ENCODE results near the gene TTC27.
A peak's percentile ranks its signal among the peaks of the same experiment; 100 is the strongest.

The TTC27 gene

GRCh38 chr2:32755666-32756065, 127.8 kb downstream of the TTC27 start:
- DNase-seq (ENCODE audit: low read depth), result no peak

DNA sequence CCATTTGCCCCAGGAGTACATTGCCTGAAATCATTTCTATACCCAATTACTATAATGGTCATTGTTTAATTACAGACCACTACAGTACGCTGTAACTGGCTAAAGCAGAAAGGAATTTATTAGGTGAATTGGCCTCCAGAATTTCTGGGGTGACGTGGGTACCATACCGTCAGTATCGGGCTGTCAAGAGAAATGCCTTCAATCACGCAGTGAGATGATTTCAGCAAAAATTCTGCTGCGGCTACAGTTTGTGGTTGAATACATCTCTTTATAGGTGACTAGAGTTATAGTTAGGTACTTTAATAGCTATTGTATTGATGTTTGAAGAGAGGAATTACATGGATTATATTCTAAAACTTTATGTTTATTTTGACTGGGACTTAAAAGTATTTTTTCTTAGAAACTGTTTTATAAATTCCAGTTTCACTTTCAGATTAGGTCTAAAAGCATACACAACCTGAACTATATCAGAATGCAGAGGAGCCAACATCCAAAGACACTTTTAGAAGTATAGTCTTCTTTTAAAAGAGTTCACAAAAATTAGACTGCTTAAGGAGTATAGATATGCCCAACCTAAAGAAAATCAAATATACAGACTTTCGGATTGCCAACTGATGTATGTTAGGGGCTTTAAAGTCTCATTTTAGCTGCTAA, 128.4 kb downstream of the TTC27 start:
- no peak for DNase-seq (ENCODE audit: low read depth)

DNA sequence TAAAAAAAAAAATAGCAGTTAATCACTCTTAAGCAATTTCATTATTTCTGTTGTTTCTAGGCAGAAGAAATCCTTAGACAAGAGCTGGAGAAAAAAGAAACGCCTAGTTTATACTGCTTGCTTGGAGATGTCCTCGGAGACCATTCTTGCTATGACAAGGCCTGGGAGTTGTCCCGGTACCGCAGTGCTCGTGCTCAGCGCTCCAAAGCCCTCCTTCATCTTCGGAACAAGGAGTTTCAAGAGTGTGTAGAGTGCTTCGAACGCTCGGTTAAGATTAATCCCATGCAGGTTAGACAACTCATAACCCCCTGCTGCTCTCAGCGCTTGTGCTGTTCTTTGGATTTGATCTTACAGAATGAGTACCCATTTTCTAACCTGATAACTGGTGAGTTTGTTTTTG, 130.4 kb downstream of the TTC27 start:
- no peak for DNase-seq (ENCODE audit: low read depth)

DNA sequence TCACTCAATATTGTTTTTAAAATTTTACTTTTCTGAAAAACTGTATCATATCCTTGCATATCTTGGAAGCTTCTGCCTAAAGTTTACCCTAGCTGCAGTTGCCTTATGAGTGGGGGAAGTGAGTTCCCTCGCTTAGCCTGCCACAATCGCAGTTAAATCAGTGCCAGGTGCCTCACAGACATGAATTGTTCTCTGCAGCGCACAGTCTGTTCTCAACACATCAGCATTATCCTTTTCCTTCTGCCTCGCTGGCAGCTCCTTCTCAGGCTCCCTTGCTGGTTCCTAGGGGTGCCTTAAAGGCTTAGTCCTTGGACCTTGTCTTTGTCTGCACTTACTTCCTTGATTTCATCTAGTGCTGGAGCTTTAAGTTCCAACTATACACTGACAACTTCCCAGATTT, 132.8 kb downstream of the TTC27 start:
- no peak for DNase-seq (ENCODE audit: low read depth)

- DNase-seq (ENCODE audit: low read depth), result no peak
Measured at GRCh38 chr2:32768387-32769174, 140.7 kb downstream of the TTC27 start.

- no peak for DNase-seq (ENCODE audit: low read depth)
Measured at GRCh38 chr2:32770360-32770759, 142.5 kb downstream of the TTC27 start.

DNA sequence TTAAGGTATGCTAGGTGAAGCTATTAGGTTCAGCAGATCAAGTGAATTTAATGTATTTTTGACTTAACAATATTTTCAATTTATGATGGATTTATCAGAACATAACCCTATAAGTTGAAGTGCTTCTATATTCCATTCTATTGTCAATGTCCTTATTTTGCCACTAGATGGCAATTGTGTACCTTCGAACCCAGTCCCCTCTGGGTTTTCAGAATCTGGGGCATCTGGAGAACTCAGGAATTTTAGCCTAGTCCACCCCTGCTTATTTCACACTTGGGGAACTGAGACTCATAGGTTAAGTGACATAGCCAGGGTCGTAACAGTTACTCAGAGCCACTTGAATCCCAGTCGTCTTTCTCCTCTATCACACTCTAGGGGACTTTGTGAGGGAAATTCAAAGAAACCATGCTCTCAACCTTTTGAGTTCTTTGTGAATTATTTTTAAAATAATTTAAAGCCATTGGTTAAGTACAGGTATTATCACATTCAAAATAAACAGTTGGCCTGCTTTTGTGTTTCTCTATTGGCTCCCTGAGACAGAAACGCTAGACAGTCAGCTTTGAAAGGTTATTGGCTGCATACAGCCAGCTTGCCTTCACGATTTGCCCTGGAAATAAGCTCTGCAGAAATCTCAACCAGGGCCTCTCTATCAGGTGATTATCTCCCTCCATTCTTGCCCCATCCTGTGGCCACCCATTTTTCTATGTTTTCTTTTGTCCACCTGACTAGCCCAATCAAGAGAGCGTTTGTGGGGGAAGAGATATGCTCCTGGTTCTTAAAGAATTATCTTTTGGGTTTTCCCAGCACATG, 145.0 kb downstream of the TTC27 start:
- DNase-seq (ENCODE audit: low read depth), result peak; percentile 14

GRCh38 chr2:32773448-32773808, 145.6 kb downstream of the TTC27 start:
- DNase-seq (ENCODE audit: low read depth), result no peak

GRCh38 chr2:32775954-32776353, 148.1 kb downstream of the TTC27 start:
- DNase-seq (ENCODE audit: low read depth), result no peak

GRCh38 chr2:32777714-32778113, 149.9 kb downstream of the TTC27 start:
- DNase-seq (ENCODE audit: low read depth), result no peak

DNA sequence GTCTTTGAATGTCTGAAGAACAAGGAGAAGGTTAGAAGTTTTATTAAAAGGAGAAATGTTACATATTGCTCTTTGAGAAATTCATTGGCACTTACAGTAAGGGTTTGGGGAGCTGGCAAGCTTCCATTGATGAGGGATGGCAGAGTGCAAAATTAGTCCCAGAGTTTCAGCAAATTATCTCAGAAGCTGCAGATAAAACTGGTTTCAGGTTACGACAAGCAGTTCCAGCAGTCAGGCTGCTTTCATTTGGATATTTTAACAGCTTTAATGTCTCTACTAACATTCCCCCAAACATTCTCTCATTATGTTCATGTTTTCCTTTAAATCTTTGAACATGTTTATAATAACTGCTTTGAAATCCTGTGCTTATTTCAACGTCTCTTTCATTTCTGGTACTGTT, 153.1 kb downstream of the TTC27 start:
- DNase-seq (ENCODE audit: low read depth), result no peak

- no peak for DNase-seq (ENCODE audit: low read depth)
Measured at GRCh38 chr2:32783469-32783868, 155.6 kb downstream of the TTC27 start.

GRCh38 chr2:32783933-32784332, 156.1 kb downstream of the TTC27 start:
- DNase-seq (ENCODE audit: low read depth), result no peak

GRCh38 chr2:32787207-32787606, 159.4 kb downstream of the TTC27 start:
- DNase-seq (ENCODE audit: low read depth), result no peak

DNA sequence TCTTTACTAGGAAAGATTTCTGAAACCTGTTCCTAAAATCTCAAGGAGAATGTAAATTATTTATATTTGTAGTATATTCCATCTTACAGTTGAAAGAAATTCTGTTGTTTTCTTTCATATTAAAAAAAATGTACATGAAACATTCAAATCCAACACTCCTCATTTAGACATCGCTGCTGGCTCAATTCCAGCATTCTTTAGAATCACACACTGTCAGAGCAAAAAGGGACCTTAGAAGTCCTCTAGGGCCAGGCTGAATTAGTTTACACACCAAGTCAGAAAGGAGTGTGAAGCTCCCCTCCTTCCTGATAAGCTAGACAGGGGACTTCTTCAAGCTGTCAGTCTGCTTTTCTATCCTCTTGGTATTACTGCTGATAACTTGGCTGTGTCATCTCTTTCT, 160.3 kb downstream of the TTC27 start:
- no peak for DNase-seq (ENCODE audit: low read depth)

- no peak for DNase-seq (ENCODE audit: low read depth)
Measured at GRCh38 chr2:32792416-32792815, 164.6 kb downstream of the TTC27 start.

- DNase-seq (ENCODE audit: low read depth), result no peak
Measured at GRCh38 chr2:32798829-32799228, 171.0 kb downstream of the TTC27 start.

DNA sequence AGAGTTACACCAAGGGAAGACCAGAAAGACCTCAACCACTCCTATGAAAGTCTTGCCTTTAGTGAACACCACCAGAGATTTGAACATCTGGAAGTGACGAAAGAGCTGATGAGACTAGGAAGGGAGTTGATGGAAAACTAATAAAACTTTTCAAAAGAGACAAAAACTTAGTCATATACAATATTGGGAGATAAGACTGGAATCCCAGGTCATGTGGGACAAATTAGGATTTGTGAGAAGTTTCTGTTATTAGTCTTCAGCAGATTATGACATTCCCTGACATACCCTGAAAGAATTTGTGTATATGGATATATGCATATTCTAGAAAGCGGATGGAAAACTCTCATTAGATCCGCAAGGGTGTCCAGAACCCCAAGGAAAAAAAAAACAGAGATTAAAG, 173.9 kb downstream of the TTC27 start:
- no peak for DNase-seq (ENCODE audit: low read depth)

DNA sequence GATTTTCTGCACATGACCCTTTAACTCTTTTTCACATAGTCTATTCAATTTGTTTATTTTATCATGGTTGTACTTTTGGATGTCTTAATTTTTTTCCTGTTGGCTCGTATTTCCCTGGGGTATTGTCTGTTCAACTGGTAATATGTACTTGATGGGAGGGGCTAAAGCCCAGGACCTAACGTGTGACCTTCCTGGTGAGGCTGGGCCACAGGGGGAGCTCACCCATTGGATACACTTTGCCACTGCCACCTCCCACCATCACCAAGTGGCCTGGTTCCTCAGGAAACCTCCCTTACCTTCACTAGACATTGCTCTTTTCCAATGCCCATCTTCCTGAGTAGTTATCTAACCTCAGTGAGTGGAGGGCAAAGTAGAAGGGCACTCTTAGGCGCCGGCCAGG, 175.0 kb downstream of the TTC27 start:
- no peak for DNase-seq (ENCODE audit: low read depth)

DNA sequence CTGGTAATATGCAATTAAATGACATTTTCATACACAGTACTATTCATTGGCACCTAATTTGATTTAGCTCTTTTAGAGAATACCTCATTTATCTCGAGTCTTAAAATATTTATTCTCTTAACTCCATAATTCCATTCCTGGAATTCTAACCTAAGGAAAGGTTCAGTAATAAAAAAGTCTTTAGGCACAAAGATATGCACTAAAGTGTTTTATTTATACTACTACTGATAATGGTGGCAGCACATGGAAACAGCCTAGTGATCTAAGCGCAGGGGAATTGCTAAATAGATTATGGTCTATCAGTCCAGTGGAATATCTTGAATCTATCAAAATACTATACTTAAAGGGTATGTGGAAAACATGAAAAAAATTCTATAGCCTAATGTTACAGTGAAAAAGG, 176.4 kb downstream of the TTC27 start:
- DNase-seq (ENCODE audit: low read depth), result no peak

DNA sequence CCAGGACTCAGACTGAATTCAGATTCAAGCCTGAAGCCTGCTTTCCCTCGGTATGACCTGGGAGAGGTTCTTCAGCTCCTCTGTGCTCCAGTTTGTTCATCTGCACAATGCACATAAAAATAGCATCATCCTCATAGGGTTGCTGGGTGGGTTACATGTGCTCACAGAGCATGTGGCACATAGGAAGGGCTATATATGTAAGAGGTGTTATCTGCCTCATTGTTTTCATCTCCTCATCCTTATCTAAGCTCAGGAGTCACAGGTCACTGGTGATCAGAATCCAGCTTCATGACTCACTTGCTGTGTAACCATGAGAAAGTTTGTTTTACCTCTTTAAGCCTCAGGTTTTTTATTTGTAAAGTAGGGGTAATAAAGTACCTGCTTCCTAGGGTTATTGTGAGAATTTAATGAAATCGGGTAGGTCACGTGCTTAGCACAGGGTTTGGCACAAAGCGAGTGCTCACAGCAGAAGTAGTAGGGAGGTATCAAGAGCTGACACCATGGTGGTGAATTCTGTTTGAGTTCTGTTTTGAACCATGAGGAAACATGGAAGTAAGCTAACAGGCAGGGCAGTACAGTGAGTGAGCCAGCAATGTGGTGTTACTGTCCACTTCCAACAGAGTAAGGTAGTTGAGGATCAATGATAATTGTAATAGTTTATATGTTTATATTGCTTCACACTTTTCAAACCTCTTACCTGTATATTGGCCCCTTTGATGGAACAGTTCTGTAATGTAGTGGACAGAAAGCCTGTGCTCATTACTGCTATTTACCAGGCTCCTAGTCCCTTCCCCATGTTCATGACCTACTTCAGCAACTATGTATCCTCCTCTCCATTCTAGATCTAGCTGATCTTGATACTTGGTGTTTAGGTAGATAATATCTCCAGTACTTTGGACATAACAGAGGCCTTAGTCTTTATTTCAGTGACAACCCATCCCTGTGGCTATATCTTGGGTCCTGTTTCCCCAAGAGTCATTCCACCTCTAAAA, 177.6 kb downstream of the TTC27 start:
- DNase-seq (ENCODE audit: low read depth), result no peak

DNA sequence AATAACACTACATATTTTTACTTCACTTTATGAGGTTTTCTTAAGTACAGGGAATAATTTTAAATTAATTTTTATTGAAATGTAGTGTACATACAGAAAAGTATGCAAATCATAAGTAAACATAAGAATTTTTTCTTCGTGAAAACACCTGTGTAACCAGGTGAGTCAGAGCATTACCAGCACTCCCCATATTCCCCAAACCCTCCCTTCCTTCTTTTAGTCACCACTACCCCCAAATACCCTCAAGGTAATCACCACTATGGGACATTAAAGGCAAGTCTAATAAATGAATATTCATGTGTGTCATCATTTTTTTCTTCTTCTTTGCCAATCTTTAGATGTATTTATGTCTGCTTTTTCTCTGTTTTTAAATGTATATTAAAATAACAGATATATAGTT, 179.0 kb downstream of the TTC27 start:
- DNase-seq (ENCODE audit: low read depth), result no peak
